Measurements from ENCODE around the gene OTOS.

OTOS gene

GRCh38 chr2:240164586-240164985, 24.1 kb upstream of the OTOS start:
- no peak overlapping the region for H3K4me3 ChIP-seq (ENCODE audit: control insufficient read depth, low read depth, low read length)

GRCh38 chr2:240163844-240164574, 23.6 kb upstream of the OTOS start:
- DNase-seq (ENCODE audit: low read depth), result no peak
- H3K4me3 ChIP-seq (ENCODE audit: control insufficient read depth, low read depth, low read length), result no peak overlapping the region
- TF ChIP-seq CTCF (IDR thresholded peaks at IDR 0.05; ENCODE audit: control insufficient read depth, insufficient read depth, low read depth, low read length, missing control alignments), result no peak

More at GRCh38 chr2:240164586-240164985, 24.1 kb upstream of the OTOS start:
- DNase-seq (ENCODE audit: low read depth), result no peak
- TF ChIP-seq CTCF (IDR thresholded peaks at IDR 0.05; ENCODE audit: control insufficient read depth, insufficient read depth, low read depth, low read length, missing control alignments), result no peak

- DNase-seq (ENCODE audit: low read depth), result no peak
- H3K4me3 ChIP-seq (ENCODE audit: control insufficient read depth, low read depth, low read length), result no peak overlapping the region
- no peak for TF ChIP-seq CTCF (IDR thresholded peaks at IDR 0.05; ENCODE audit: control insufficient read depth, insufficient read depth, low read depth, low read length, missing control alignments)
Measured at GRCh38 chr2:240162939-240163714, 22.7 kb upstream of the OTOS start.

GRCh38 chr2:240162531-240162930, 22.1 kb upstream of the OTOS start:
- no peak for DNase-seq (ENCODE audit: low read depth)
- TF ChIP-seq CTCF (IDR thresholded peaks at IDR 0.05; ENCODE audit: control insufficient read depth, insufficient read depth, low read depth, low read length, missing control alignments), result no peak
- H3K4me3 ChIP-seq (ENCODE audit: control insufficient read depth, low read depth, low read length), result no peak overlapping the region

DNA sequence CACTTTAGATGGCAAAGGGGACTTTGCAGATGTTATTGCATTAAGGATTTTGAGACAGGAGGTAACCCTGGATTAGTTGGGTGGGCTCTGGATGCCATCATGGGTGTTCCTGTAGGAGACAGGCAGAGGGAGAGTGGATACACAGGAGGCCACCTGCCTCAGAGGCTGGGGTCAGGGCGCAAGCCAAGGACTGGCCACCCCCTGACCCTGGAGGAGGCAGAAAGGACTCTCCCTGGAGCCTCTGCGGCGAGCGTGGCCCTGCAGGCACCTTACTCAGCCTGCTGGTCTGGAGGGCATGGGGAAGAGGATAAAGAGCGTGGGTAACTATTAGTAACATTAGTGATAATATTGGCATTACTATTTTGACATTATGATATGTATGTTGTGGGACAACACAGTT, 21.6 kb upstream of the OTOS start:
- no peak for TF ChIP-seq CTCF (IDR thresholded peaks at IDR 0.05; ENCODE audit: control insufficient read depth, insufficient read depth, low read depth, low read length, missing control alignments)
- no peak for DNase-seq (ENCODE audit: low read depth)
- H3K4me3 ChIP-seq (ENCODE audit: control insufficient read depth, low read depth, low read length), result no peak overlapping the region

GRCh38 chr2:240161087-240161750, 20.8 kb upstream of the OTOS start:
- no peak overlapping the region for H3K4me3 ChIP-seq (ENCODE audit: control insufficient read depth, low read depth, low read length)
- no peak for TF ChIP-seq CTCF (IDR thresholded peaks at IDR 0.05; ENCODE audit: control insufficient read depth, insufficient read depth, low read depth, low read length, missing control alignments)
- no peak for DNase-seq (ENCODE audit: low read depth)

Data from AG09309 (cell line).